Lower lobe of right lung (tissue), 2 donors: Measurements from ENCODE around the gene ASTE1. TPM values are rescaled to one million over a fixed set of nuclear protein-coding genes. Genes with fewer than 3 reads are reported as not detected.

ENCODE experiments used
- ATAC-seq, 2 donors: fragments of 200-7000 bp; cut with Tn5 transposase; one replicate each; pipeline ENCODE4 v1.9.1; 2020 to 2022; ENCODE audit warnings: mild to moderate bottlenecking in 2 of 2, moderate library complexity in 2 of 2
- DNase-seq: peaks from one replicate; pipeline ENCODE4 v3.0.0-alpha.2; 2020
- H3K27ac ChIP-seq: fragments of 200-600 bp; one replicate; pipeline ENCODE4 v1.8.0; 2022
- H3K27me3 ChIP-seq: fragments of 200-600 bp; one replicate; pipeline ENCODE4 v1.8.0; 2022; ENCODE audit warnings: low read depth
- H3K36me3 ChIP-seq: fragments of 200-600 bp; one replicate; pipeline ENCODE4 v1.8.0; 2022; ENCODE audit warnings: mild to moderate bottlenecking
- H3K4me1 ChIP-seq: fragments of 200-600 bp; one replicate; pipeline ENCODE4 v1.8.0; 2022
- H3K4me3 ChIP-seq: fragments of 200-600 bp; one replicate; pipeline ENCODE4 v1.8.0; 2022; ENCODE audit warnings: mild to moderate bottlenecking
- H3K9me3 ChIP-seq: fragments of 200-600 bp; one replicate; pipeline ENCODE4 v1.8.0; 2022
- CTCF ChIP-seq: fragments of 200-600 bp; IDR thresholded peaks from one replicate; pipeline ENCODE4 v1.8.0; 2022; ENCODE audit warnings: antibody characterized with exemption, mild to moderate bottlenecking
- intact Hi-C: fragments of 100-400 bp; cut with DNase I; formaldehyde crosslinking; loops from one replicate; pipeline ENCODE4 v1.11.0; 2022
- total RNA-seq: library from RNA; stranded (reverse); fragmentation: NEBNext Ultra II Directional; extraction: Animal tissue kit (Norgen Biotek cat#: 25700); gene quantifications from one replicate; pipeline ENCODE4 v1.2.1, GENCODE V29; 2021
- donor health status: DM: no; HTN: yes; CAD: no; lungs with severe emphysema.

The ASTE1 gene
- total RNA-seq, 1 donor from 2014 or later, result 8.1 TPM

- no peak for TF ChIP-seq CTCF
- H3K27me3 ChIP-seq, result no peaks in the 10 kb centered on the region
- H3K36me3 ChIP-seq, result peaks cover 5% of the 10 kb centered on the region
- peak overlapping the region; percentile 72 for H3K4me3 ChIP-seq
- H3K4me1 ChIP-seq, result peaks cover 37% of the 10 kb centered on the region
- no peak for DNase-seq
- no peaks in the 10 kb centered on the region for H3K9me3 ChIP-seq
- intact Hi-C loops, result no loop called here
- ATAC-seq, result no peak
- no peak overlapping the region for H3K27ac ChIP-seq
Observed at GRCh38 chr3:131025539-131025938, 1.1 kb downstream of the ASTE1 start.

GRCh38 chr3:131020122-131020693 is 6.4 kb downstream of the ASTE1 start:
- Histone ChIP-seq H3K27ac (no peak overlapping the region), H3K4me3 (no peak overlapping the region), H3K36me3 (peaks cover 41% of the 10 kb centered on the region), H3K27me3 (no peaks in the 10 kb centered on the region), H3K9me3 (no peaks in the 10 kb centered on the region), H3K4me1 (peaks cover 27% of the 10 kb centered on the region)
- intact Hi-C loops, result no loop called here
- no peak for DNase-seq
- TF ChIP-seq CTCF, result no peak
- ATAC-seq, result peak; percentile 45 to 50

- DNase-seq (no peak), ATAC-seq (no peak)
- H3K4me3 ChIP-seq, result no peak overlapping the region
- H3K36me3 ChIP-seq, result peaks cover 50% of the 10 kb centered on the region
- H3K4me1 ChIP-seq, result peaks cover 27% of the 10 kb centered on the region
- H3K9me3 ChIP-seq, result no peaks in the 10 kb centered on the region
- no peak for TF ChIP-seq CTCF
- no peak overlapping the region for H3K27ac ChIP-seq
- intact Hi-C loops, result no loop called here
- no peaks in the 10 kb centered on the region for H3K27me3 ChIP-seq
Observed at GRCh38 chr3:131018970-131019369, 7.7 kb downstream of the ASTE1 start.

GRCh38 chr3:131009698-131010097 is 16.9 kb downstream of the ASTE1 start:
- no peak for ATAC-seq

GRCh38 chr3:131008326-131008725 is 18.3 kb downstream of the ASTE1 start:
- Histone ChIP-seq H3K4me3 (no peak overlapping the region), H3K27ac (no peak overlapping the region), H3K4me1 (no peaks in the 10 kb centered on the region), H3K27me3 (no peaks in the 10 kb centered on the region), H3K9me3 (no peaks in the 10 kb centered on the region), H3K36me3 (peaks cover 77% of the 10 kb centered on the region)
- no peak for TF ChIP-seq CTCF
- intact Hi-C loops, result no loop called here
- no peak for ATAC-seq
- DNase-seq, result no peak

More at GRCh38 chr3:131009698-131010097, 16.9 kb downstream of the ASTE1 start:
- Histone ChIP-seq H3K9me3 (no peaks in the 10 kb centered on the region), H3K27me3 (no peaks in the 10 kb centered on the region), H3K4me3 (no peak overlapping the region), H3K27ac (no peak overlapping the region), H3K4me1 (no peaks in the 10 kb centered on the region), H3K36me3 (peaks cover 79% of the 10 kb centered on the region)
- TF ChIP-seq CTCF, result no peak
- no peak for DNase-seq
- intact Hi-C loops, result no loop called here
